Measurements from ENCODE around the gene HSPB6. TPM values are rescaled to one million over a fixed set of nuclear protein-coding genes. Genes with fewer than 3 reads are reported as not detected.

The HSPB6 gene
- total and polyA plus RNA-seq, 4 donors, result 2.7 to 17.7 (median 5.6) TPM

DNA sequence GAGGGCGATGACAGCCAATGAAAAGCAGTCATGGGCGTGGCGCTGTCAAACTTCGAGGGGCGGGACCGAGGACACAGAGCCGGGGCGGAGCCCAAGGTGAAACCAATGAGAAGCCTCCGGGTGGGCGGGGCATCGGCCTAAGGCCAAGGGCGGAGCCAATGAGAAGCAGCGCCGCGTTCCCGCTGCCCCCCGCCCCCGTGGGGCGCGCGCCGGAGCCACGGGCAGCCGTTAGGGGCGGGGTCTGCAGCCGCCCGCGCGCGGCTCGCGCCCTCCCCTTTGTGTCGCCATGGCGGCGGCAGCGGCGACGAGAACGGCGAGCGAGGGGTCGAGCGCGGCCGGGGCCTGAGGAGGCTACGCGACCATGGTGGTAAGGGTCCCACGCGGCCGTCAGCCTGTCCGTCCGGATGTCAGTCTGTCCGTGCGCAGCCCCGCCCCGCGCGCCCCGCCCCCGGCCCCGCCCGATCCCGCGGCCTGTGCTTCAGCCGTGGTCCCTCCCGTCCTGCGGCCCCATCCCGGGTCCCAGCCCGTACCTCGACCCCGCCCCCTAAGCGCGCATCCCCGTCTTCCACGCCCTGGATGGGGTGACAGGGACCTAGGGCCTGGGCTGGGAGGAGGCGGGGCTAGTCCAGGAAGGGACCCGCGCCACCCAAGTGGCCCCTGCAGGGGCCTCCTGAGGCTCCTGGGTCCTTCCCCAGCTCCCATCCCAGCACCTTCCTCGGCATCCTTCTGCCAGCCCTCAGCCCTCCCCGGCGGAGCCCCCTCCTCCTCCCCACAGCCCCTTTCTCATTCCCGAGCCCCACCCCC, 18.7 kb upstream of the HSPB6 start, which contains the start of gene ARHGAP33:
Gene ARHGAP33, plus strand, starts transcription at position 267 of the 804 bp plus-strand sequence. Its CDS starts 95 bp downstream, at position 362.
- TF ChIP-seq FOXA2 (IDR thresholded peaks at IDR 0.05) (no peak), GABPA (IDR thresholded peaks at IDR 0.05 in 1 of 2, conservative IDR thresholded peaks at IDR 0.05 in 1 of 2) (no peak), MAX (IDR thresholded peaks at IDR 0.05) (no peak), ZBTB33 (IDR thresholded peaks at IDR 0.05) (no peak), EGR1 (IDR thresholded peaks at IDR 0.05; ENCODE audit: low read depth in 2 of 2) (no peak), RXRA (IDR thresholded peaks at IDR 0.05) (no peak), JUND (IDR thresholded peaks at IDR 0.05) (no peak), HNF4A (conservative IDR thresholded peaks at IDR 0.05) (no peak), SP1 (IDR thresholded peaks at IDR 0.05) (peak; percentile 69), RAD21 (IDR thresholded peaks at IDR 0.05) (peak in 1 of 2 donors; percentile 25), FOXA1 (IDR thresholded peaks at IDR 0.05) (no peak)
- TF ChIP-seq, protein P1, sequence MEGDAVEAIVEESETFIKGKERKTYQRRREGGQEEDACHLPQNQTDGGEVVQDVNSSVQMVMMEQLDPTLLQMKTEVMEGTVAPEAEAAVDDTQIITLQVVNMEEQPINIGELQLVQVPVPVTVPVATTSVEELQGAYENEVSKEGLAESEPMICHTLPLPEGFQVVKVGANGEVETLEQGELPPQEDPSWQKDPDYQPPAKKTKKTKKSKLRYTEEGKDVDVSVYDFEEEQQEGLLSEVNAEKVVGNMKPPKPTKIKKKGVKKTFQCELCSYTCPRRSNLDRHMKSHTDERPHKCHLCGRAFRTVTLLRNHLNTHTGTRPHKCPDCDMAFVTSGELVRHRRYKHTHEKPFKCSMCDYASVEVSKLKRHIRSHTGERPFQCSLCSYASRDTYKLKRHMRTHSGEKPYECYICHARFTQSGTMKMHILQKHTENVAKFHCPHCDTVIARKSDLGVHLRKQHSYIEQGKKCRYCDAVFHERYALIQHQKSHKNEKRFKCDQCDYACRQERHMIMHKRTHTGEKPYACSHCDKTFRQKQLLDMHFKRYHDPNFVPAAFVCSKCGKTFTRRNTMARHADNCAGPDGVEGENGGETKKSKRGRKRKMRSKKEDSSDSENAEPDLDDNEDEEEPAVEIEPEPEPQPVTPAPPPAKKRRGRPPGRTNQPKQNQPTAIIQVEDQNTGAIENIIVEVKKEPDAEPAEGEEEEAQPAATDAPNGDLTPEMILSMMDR (IDR thresholded peaks at IDR 0.05; ENCODE audit: low read depth, low read length, missing input control), result no peak
- WGBS, result 3% methylated on average over 82 of the region's 82 CpGs
- peak; percentile 99 for DNase-seq (ENCODE audit: low spot score)
- no peaks in the 10 kb centered on the region for H3K36me3 ChIP-seq (ENCODE audit: control insufficient read depth in 4 of 4, insufficient read depth in 3 of 4, low read depth in 1 of 4, low read length in 3 of 4)
- no peaks in the 10 kb centered on the region for H3K27me3 ChIP-seq (ENCODE audit: control insufficient read depth in 4 of 4, insufficient read depth in 4 of 4, low read length in 3 of 4)
- no peaks in the 10 kb centered on the region for H3K9me3 ChIP-seq (ENCODE audit: control insufficient read depth in 4 of 4, low read length in 3 of 4)
- no peak within 1 kb of the TSS for H3K27ac ChIP-seq (ENCODE audit: low read depth in 1 of 2, low read length in 2 of 2)
- peak within 1 kb of the TSS in 2 of 3 donors; percentile 71 to 85 for H3K4me3 ChIP-seq (ENCODE audit: low read depth in 1 of 3, low read length in 3 of 3)
- H3K4me1 ChIP-seq (ENCODE audit: control insufficient read depth in 4 of 4, insufficient read depth in 4 of 4, low read length in 3 of 4), result peaks cover 0 to 5% (median 4%) of the 10 kb centered on the region in 4 donors
- no peak within 1 kb of the TSS for H3K9ac ChIP-seq (ENCODE audit: low read depth in 1 of 2, low read length in 2 of 2)

DNA sequence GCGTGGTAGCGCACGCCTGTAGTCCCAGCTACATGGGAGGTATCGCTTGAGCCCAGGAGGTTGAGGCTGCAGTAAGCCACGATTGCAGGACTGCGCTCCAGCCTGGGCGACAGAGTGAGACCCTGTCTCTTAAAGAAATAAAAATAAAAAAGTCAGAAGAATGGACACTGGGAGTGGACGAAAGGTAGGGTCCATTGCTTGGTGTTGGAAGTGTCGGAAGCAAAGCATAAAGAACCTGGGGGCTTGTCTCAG, 18.1 kb upstream of the HSPB6 start:
- no peak overlapping the region for H3K9ac ChIP-seq (ENCODE audit: low read depth in 1 of 2, low read length in 2 of 2)
- no peaks in the 10 kb centered on the region for H3K36me3 ChIP-seq (ENCODE audit: control insufficient read depth in 4 of 4, insufficient read depth in 3 of 4, low read depth in 1 of 4, low read length in 3 of 4)
- H3K9me3 ChIP-seq (ENCODE audit: control insufficient read depth in 4 of 4, low read length in 3 of 4), result no peaks in the 10 kb centered on the region
- no peak for TF ChIP-seq FOXA2 (IDR thresholded peaks at IDR 0.05)
- no peak for TF ChIP-seq EGR1 (IDR thresholded peaks at IDR 0.05; ENCODE audit: low read depth in 2 of 2)
- TF ChIP-seq MAX (IDR thresholded peaks at IDR 0.05), result no peak
- TF ChIP-seq, protein P1 (IDR thresholded peaks at IDR 0.05; ENCODE audit: low read depth, low read length, missing input control), result no peak
- no peak for TF ChIP-seq RAD21 (IDR thresholded peaks at IDR 0.05)
- no peak for TF ChIP-seq REST (IDR thresholded peaks at IDR 0.05)
- no peak for TF ChIP-seq SP1 (IDR thresholded peaks at IDR 0.05)
- TF ChIP-seq TAF1 (conservative IDR thresholded peaks at IDR 0.05), result no peak
- no peak for TF ChIP-seq ZBTB33 (IDR thresholded peaks at IDR 0.05)
- no peak for TF ChIP-seq ATF3 (IDR thresholded peaks at IDR 0.05)
- no peak for TF ChIP-seq NR2F2 (IDR thresholded peaks at IDR 0.05)
- TF ChIP-seq YY1 (IDR thresholded peaks at IDR 0.05), result no peak
- DNase-seq (ENCODE audit: low spot score), result no peak
- WGBS, result 40% methylated on average over 9 of the region's 9 CpGs
- H3K27me3 ChIP-seq (ENCODE audit: control insufficient read depth in 4 of 4, insufficient read depth in 4 of 4, low read length in 3 of 4), result no peaks in the 10 kb centered on the region
- H3K27ac ChIP-seq (ENCODE audit: low read depth in 1 of 2, low read length in 2 of 2), result no peak overlapping the region
- H3K4me1 ChIP-seq (ENCODE audit: control insufficient read depth in 4 of 4, insufficient read depth in 4 of 4, low read length in 3 of 4), result peaks cover 0 to 5% (median 4%) of the 10 kb centered on the region in 4 donors
- H3K4me3 ChIP-seq (ENCODE audit: low read depth in 1 of 3, low read length in 3 of 3), result peak overlapping the region in 1 of 3 donors; percentile 71
